Measurements from ENCODE around the gene TMEM138. TPM values are rescaled to one million over a fixed set of nuclear protein-coding genes. Genes with fewer than 3 reads are reported as not detected.

Gene TMEM138
- total and polyA plus RNA-seq, 4 donors, result 13.5 to 39.6 (median 24.2) TPM

- DNase-seq (ENCODE audit: low spot score), result no peak
- Histone ChIP-seq H3K27ac (ENCODE audit: low read depth in 1 of 2, low read length in 2 of 2) (no peak overlapping the region), H3K4me1 (ENCODE audit: control insufficient read depth in 4 of 4, insufficient read depth in 4 of 4, low read length in 3 of 4) (peaks cover 0 to 17% (median 14%) of the 10 kb centered on the region in 4 donors), H3K36me3 (ENCODE audit: control insufficient read depth in 4 of 4, insufficient read depth in 3 of 4, low read depth in 1 of 4, low read length in 3 of 4) (peaks cover 6 to 54% (median 42%) of the 10 kb centered on the region in 4 donors), H3K27me3 (ENCODE audit: control insufficient read depth in 4 of 4, insufficient read depth in 4 of 4, low read length in 3 of 4) (no peaks in the 10 kb centered on the region), H3K4me3 (ENCODE audit: low read depth in 1 of 3, low read length in 3 of 3) (no peak overlapping the region), H3K9ac (ENCODE audit: low read depth in 1 of 2, low read length in 2 of 2) (no peak overlapping the region), H3K9me3 (ENCODE audit: control insufficient read depth in 4 of 4, low read length in 3 of 4) (no peaks in the 10 kb centered on the region)
- WGBS, result 93% methylated on average over 9 of the region's 9 CpGs
- TF ChIP-seq EGR1 (IDR thresholded peaks at IDR 0.05; ENCODE audit: low read depth in 2 of 2) (no peak), HNF4G (IDR thresholded peaks at IDR 0.05) (no peak), JUND (IDR thresholded peaks at IDR 0.05) (no peak), NR2F2 (IDR thresholded peaks at IDR 0.05) (no peak), RXRA (IDR thresholded peaks at IDR 0.05) (no peak), RAD21 (IDR thresholded peaks at IDR 0.05) (no peak), HNF4A (conservative IDR thresholded peaks at IDR 0.05) (no peak), MAX (IDR thresholded peaks at IDR 0.05) (no peak), TAF1 (conservative IDR thresholded peaks at IDR 0.05) (no peak), FOXA1 (IDR thresholded peaks at IDR 0.05) (no peak), REST (IDR thresholded peaks at IDR 0.05) (no peak), SP1 (IDR thresholded peaks at IDR 0.05) (no peak), ATF3 (IDR thresholded peaks at IDR 0.05) (no peak), CTCF (IDR thresholded peaks at IDR 0.05; ENCODE audit: low read depth, low read length, missing input control) (no peak), ZBTB33 (IDR thresholded peaks at IDR 0.05) (no peak), FOXA2 (IDR thresholded peaks at IDR 0.05) (no peak)
Observed at GRCh38 chr11:61328351-61328750, 33.8 kb upstream of the TMEM138 start.

GRCh38 chr11:61329871-61330270 is 32.3 kb upstream of the TMEM138 start:
- Histone ChIP-seq H3K4me1 (ENCODE audit: control insufficient read depth in 4 of 4, insufficient read depth in 4 of 4, low read length in 3 of 4) (peaks cover 1 to 28% (median 21%) of the 10 kb centered on the region in 4 donors), H3K9ac (ENCODE audit: low read depth in 1 of 2, low read length in 2 of 2) (no peak overlapping the region), H3K9me3 (ENCODE audit: control insufficient read depth in 4 of 4, low read length in 3 of 4) (no peaks in the 10 kb centered on the region), H3K27me3 (ENCODE audit: control insufficient read depth in 4 of 4, insufficient read depth in 4 of 4, low read length in 3 of 4) (no peaks in the 10 kb centered on the region), H3K27ac (ENCODE audit: low read depth in 1 of 2, low read length in 2 of 2) (no peak overlapping the region), H3K36me3 (ENCODE audit: control insufficient read depth in 4 of 4, insufficient read depth in 3 of 4, low read depth in 1 of 4, low read length in 3 of 4) (peaks cover 0 to 41% (median 30%) of the 10 kb centered on the region in 4 donors), H3K4me3 (ENCODE audit: low read depth in 1 of 3, low read length in 3 of 3) (no peak overlapping the region)
- 97% methylated on average over 4 of the region's 4 CpGs for WGBS
- no peak for DNase-seq (ENCODE audit: low spot score)
- TF ChIP-seq RXRA (IDR thresholded peaks at IDR 0.05) (no peak), SP1 (IDR thresholded peaks at IDR 0.05) (no peak), FOXA2 (IDR thresholded peaks at IDR 0.05) (no peak), RAD21 (IDR thresholded peaks at IDR 0.05) (no peak), MAX (IDR thresholded peaks at IDR 0.05) (no peak), NR2F2 (IDR thresholded peaks at IDR 0.05) (no peak), ZBTB33 (IDR thresholded peaks at IDR 0.05) (no peak), GABPA (IDR thresholded peaks at IDR 0.05 in 1 of 2, conservative IDR thresholded peaks at IDR 0.05 in 1 of 2) (no peak)
